ENCODE results near the gene HRH1.

- no peak for TF ChIP-seq CTCF (conservative IDR thresholded peaks at IDR 0.05 in 1 of 2, IDR thresholded peaks at IDR 0.05 in 1 of 2; ENCODE audit: extremely low read depth in 1 of 2, insufficient read depth in 1 of 2, low read depth in 1 of 2, low read length in 2 of 2)
- TF ChIP-seq EZH2 (IDR thresholded peaks at IDR 0.05; ENCODE audit: borderline replicate concordance, low read length): no peak
Observed at GRCh38 chr3:11197484-11197883, 43.2 kb downstream of the HRH1 start.
